WTC11 (cell line): Measurements from ENCODE around the gene TKTL1. TPM values are rescaled to one million over a fixed set of nuclear protein-coding genes. Genes with fewer than 3 reads are reported as not detected.

Experiments
- ATAC-seq: fragments of 200-7000 bp; cut with Tn5 transposase; 2 replicates; pipeline ENCODE4 v1.10.0; 2021; ENCODE audit warnings: mild to moderate bottlenecking, moderate library complexity
- CTCF ChIA-PET: fragments of 300-600 bp; sonication (Branson Sonifier 250); formaldehyde crosslinking; loops from one replicate; lab custom pipeline; 2021; ENCODE audit warnings: antibody characterized with exemption; lab: Charles Lee
- POLR2A ChIA-PET: fragments of 350-600 bp; sonication (Branson Sonifier 250); formaldehyde crosslinking; loops from one replicate; lab custom pipeline; 2021; ENCODE audit warnings: antibody characterized with exemption; lab: Charles Lee
- DNase-seq: peaks from one replicate; pipeline ENCODE4 v3.0.0; 2021; ENCODE audit warnings: low spot score
- H3K27ac Mint-ChIP-seq: 2 replicates; pipeline ENCODE4 v1.8.0; 2021; ENCODE audit warnings: mixed read lengths
- H3K27me3 Mint-ChIP-seq: 2 replicates; pipeline ENCODE4 v1.8.0; 2021; ENCODE audit warnings: low read depth, mild to moderate bottlenecking, moderate library complexity, mixed read lengths
- H3K36me3 Mint-ChIP-seq: 2 replicates; pipeline ENCODE4 v1.8.0; 2021; ENCODE audit warnings: mixed read lengths
- H3K4me1 Mint-ChIP-seq: 2 replicates; pipeline ENCODE4 v1.8.0; 2022; ENCODE audit warnings: mixed read lengths
- H3K4me3 Mint-ChIP-seq: 2 replicates; pipeline ENCODE4 v1.8.0; 2021; ENCODE audit warnings: mild to moderate bottlenecking, moderate library complexity, mixed read lengths
- H3K9me3 Mint-ChIP-seq: 2 replicates; pipeline ENCODE4 v1.8.0; 2021; ENCODE audit warnings: mixed read lengths
- ATF6 ChIP-seq: sonication (generic); formaldehyde crosslinking; IDR thresholded peaks from 2 replicates; pipeline ENCODE4 v1.8.1; 2023; ENCODE audit warnings: mild to moderate bottlenecking, missing genetic modification reagents
- CREB1 ChIP-seq: sonication (generic); formaldehyde crosslinking; IDR thresholded peaks from 2 replicates; pipeline ENCODE4 v1.8.0; 2023; ENCODE audit warnings: mild to moderate bottlenecking, missing genetic modification reagents
- ETV6 ChIP-seq: sonication (generic); formaldehyde crosslinking; IDR thresholded peaks from 2 replicates; pipeline ENCODE4 v1.8.1; 2022; ENCODE audit warnings: mild to moderate bottlenecking, missing genetic modification reagents
- FOXP1 ChIP-seq: sonication (generic); formaldehyde crosslinking; IDR thresholded peaks from 2 replicates; pipeline ENCODE4 v1.8.0; 2022; ENCODE audit warnings: missing genetic modification reagents, mild to moderate bottlenecking, moderate library complexity, borderline replicate concordance
- IRF2 ChIP-seq: sonication (generic); formaldehyde crosslinking; IDR thresholded peaks from 2 replicates; pipeline ENCODE4 v1.8.0; 2022; ENCODE audit warnings: low read depth, missing genetic modification reagents, borderline replicate concordance
- JAZF1 ChIP-seq: fragments of 250-450 bp; sonication (Bioruptor Pico); IDR thresholded peaks from 2 replicates; pipeline ENCODE4 v1.9.0; 2021; ENCODE audit warnings: moderate library complexity, mild to moderate bottlenecking, inconsistent platforms
- JUN ChIP-seq: sonication (generic); formaldehyde crosslinking; IDR thresholded peaks from 2 replicates; pipeline ENCODE4 v1.8.0; 2023; ENCODE audit warnings: mild to moderate bottlenecking, missing genetic modification reagents
- NFATC4 ChIP-seq: fragments of 250-450 bp; sonication (Bioruptor Pico); IDR thresholded peaks from 2 replicates; pipeline ENCODE4 v1.9.0; 2021; ENCODE audit warnings: mild to moderate bottlenecking
- NFYB ChIP-seq: sonication (generic); formaldehyde crosslinking; conservative IDR thresholded peaks from 2 replicates; pipeline ENCODE4 v1.8.0; 2022; ENCODE audit warnings: low read depth, missing genetic modification reagents
- NR1H2 ChIP-seq: sonication (generic); formaldehyde crosslinking; IDR thresholded peaks from 2 replicates; pipeline ENCODE4 v1.9.0; 2021; ENCODE audit warnings: mild to moderate bottlenecking, moderate library complexity, missing genetic modification reagents
- SMAD3 ChIP-seq: sonication (generic); formaldehyde crosslinking; IDR thresholded peaks from 2 replicates; pipeline ENCODE4 v1.8.0; 2022; ENCODE audit warnings: missing genetic modification reagents, mild to moderate bottlenecking, borderline replicate concordance
- TCF7 ChIP-seq: sonication (generic); formaldehyde crosslinking; IDR thresholded peaks from 2 replicates; pipeline ENCODE4 v1.8.0; 2022; ENCODE audit warnings: mild to moderate bottlenecking, low read depth, missing genetic modification reagents, moderate library complexity
- USF2 ChIP-seq: sonication (generic); formaldehyde crosslinking; IDR thresholded peaks from 2 replicates; pipeline ENCODE4 v1.8.1; 2023; ENCODE audit warnings: mild to moderate bottlenecking, missing genetic modification reagents, moderate library complexity
- ZNF263 ChIP-seq: sonication (generic); formaldehyde crosslinking; IDR thresholded peaks from 2 replicates; pipeline ENCODE4 v1.8.1; 2022; ENCODE audit warnings: low read depth, mild to moderate bottlenecking, moderate library complexity, missing genetic modification reagents
- ZNF423 ChIP-seq: fragments of 250-450 bp; sonication (Bioruptor Pico); IDR thresholded peaks from 2 replicates; pipeline ENCODE4 v2.1.2; 2022; ENCODE audit warnings: mild to moderate bottlenecking, moderate library complexity
- total RNA-seq: library from RNA; stranded (reverse); gene quantifications from 3 replicates; pipeline ENCODE4 v1.2.3, GENCODE V29; 2021
- TF ChIP-seq, protein P1 (sequence below): fragments of 250-450 bp; sonication (Bioruptor Pico); IDR thresholded peaks from 2 replicates; pipeline ENCODE4 v1.8.0; 2021; ENCODE audit warnings: mild to moderate bottlenecking
- TF ChIP-seq, protein P2 (sequence below): sonication (generic); formaldehyde crosslinking; IDR thresholded peaks from 2 replicates; pipeline ENCODE4 v1.8.0; 2023; ENCODE audit warnings: mild to moderate bottlenecking, missing genetic modification reagents
- TF ChIP-seq, protein P3 (sequence below): sonication (generic); formaldehyde crosslinking; IDR thresholded peaks from 2 replicates; pipeline ENCODE4 v1.8.1; 2022; ENCODE audit warnings: low read depth, missing genetic modification reagents, borderline replicate concordance
- TF ChIP-seq, protein P4 (sequence below): fragments of 250-450 bp; sonication (Bioruptor Pico); conservative IDR thresholded peaks from 2 replicates; pipeline ENCODE4 v1.9.0; 2021; ENCODE audit warnings: mild to moderate bottlenecking

The TKTL1 gene
- total RNA-seq, 1 experiment from 2014 or later, result 0.46 TPM

- H3K4me1 Mint-ChIP-seq, result no peaks in the 10 kb centered on the region
- POLR2A ChIA-PET, result no interaction called here
- H3K27ac Mint-ChIP-seq, result no peak overlapping the region
- no peaks in the 10 kb centered on the region for H3K9me3 Mint-ChIP-seq
- CTCF ChIA-PET, result no interaction called here
- H3K36me3 Mint-ChIP-seq, result peaks cover 35% of the 10 kb centered on the region
- ATAC-seq, result no peak
- no peak overlapping the region for H3K4me3 Mint-ChIP-seq
- TF ChIP-seq, protein P1, sequence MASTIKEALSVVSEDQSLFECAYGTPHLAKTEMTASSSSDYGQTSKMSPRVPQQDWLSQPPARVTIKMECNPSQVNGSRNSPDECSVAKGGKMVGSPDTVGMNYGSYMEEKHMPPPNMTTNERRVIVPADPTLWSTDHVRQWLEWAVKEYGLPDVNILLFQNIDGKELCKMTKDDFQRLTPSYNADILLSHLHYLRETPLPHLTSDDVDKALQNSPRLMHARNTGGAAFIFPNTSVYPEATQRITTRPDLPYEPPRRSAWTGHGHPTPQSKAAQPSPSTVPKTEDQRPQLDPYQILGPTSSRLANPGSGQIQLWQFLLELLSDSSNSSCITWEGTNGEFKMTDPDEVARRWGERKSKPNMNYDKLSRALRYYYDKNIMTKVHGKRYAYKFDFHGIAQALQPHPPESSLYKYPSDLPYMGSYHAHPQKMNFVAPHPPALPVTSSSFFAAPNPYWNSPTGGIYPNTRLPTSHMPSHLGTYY (CRISPR knock-in tag), result no peak
- TF ChIP-seq SMAD3 (CRISPR knock-in tag) (no peak), ETV6 (CRISPR knock-in tag) (no peak), JAZF1 (CRISPR knock-in tag) (no peak), ATF6 (CRISPR knock-in tag) (no peak), ZNF423 (CRISPR knock-in tag) (no peak), FOXP1 (CRISPR knock-in tag) (no peak), USF2 (no peak), IRF2 (CRISPR knock-in tag) (no peak), ZNF263 (no peak), JUN (CRISPR knock-in tag) (no peak), NFATC4 (CRISPR knock-in tag) (no peak), CREB1 (no peak), NFYB (CRISPR knock-in tag) (no peak), NR1H2 (no peak), TCF7 (CRISPR knock-in tag) (no peak)
- TF ChIP-seq, protein P2, sequence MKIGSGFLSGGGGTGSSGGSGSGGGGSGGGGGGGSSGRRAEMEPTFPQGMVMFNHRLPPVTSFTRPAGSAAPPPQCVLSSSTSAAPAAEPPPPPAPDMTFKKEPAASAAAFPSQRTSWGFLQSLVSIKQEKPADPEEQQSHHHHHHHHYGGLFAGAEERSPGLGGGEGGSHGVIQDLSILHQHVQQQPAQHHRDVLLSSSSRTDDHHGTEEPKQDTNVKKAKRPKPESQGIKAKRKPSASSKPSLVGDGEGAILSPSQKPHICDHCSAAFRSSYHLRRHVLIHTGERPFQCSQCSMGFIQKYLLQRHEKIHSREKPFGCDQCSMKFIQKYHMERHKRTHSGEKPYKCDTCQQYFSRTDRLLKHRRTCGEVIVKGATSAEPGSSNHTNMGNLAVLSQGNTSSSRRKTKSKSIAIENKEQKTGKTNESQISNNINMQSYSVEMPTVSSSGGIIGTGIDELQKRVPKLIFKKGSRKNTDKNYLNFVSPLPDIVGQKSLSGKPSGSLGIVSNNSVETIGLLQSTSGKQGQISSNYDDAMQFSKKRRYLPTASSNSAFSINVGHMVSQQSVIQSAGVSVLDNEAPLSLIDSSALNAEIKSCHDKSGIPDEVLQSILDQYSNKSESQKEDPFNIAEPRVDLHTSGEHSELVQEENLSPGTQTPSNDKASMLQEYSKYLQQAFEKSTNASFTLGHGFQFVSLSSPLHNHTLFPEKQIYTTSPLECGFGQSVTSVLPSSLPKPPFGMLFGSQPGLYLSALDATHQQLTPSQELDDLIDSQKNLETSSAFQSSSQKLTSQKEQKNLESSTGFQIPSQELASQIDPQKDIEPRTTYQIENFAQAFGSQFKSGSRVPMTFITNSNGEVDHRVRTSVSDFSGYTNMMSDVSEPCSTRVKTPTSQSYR (CRISPR knock-in tag), result no peak
- TF ChIP-seq, protein P3, sequence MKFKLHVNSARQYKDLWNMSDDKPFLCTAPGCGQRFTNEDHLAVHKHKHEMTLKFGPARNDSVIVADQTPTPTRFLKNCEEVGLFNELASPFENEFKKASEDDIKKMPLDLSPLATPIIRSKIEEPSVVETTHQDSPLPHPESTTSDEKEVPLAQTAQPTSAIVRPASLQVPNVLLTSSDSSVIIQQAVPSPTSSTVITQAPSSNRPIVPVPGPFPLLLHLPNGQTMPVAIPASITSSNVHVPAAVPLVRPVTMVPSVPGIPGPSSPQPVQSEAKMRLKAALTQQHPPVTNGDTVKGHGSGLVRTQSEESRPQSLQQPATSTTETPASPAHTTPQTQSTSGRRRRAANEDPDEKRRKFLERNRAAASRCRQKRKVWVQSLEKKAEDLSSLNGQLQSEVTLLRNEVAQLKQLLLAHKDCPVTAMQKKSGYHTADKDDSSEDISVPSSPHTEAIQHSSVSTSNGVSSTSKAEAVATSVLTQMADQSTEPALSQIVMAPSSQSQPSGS (CRISPR knock-in tag), result no peak
- TF ChIP-seq, protein P4, sequence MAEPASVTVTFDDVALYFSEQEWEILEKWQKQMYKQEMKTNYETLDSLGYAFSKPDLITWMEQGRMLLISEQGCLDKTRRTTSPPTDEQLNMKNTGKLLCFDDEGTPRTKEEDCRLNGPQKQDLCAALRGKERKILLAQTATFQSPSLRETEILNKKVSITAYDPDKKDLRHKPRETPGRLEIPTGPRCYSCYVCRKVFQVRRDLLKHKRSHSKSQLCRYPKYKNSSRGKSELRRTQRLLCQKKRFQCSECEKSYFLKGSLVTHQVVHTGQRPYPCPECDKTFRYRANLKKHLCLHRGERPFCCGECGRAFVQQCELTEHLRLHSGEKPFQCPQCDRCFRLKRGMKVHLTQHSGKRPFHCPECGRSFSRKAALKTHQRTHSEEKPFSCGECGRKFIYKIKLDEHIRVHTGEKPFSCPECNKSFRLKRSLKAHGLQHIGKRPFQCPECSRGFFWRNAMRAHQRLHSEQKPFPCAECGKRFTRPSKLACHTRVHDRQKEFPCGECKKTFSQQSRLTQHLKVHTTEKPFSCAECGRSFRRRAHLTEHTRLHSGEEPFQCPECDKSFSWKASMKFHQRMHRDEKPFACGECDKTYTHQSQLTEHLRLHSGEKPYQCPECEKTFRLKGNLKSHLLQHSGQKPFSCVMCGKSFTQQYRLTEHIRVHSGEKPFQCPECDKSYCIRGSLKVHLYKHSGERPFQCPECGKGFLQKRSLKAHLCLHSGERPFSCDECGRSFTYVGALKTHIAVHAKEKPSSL (CRISPR knock-in tag), result no peak
- DNase-seq, result no peak
- H3K27me3 Mint-ChIP-seq, result no peaks in the 10 kb centered on the region
Measured at GRCh38 chrX:154354516-154354915, 58.9 kb downstream of the TKTL1 start.
